Activated naive CD8-positive, alpha-beta T cell treated with anti-CD3 and anti-CD28 coated beads, Interleukin-2, amount 50 U/mL, for 24 hours (primary cell): Measurements from ENCODE around the gene TLR9.

Experiments used
- ATAC-seq: fragments of 150-1000 bp; cut with Tn5 transposase; one replicate; pipeline ENCODE4 v1.10.0; 2021
- DNase-seq: peaks from one replicate; pipeline ENCODE4 v3.0.0; 2021
- H3K27ac Mint-ChIP-seq: one replicate; pipeline ENCODE4 v1.8.0; 2021; ENCODE audit warnings: mild to moderate bottlenecking, mixed read lengths
- H3K27me3 Mint-ChIP-seq: one replicate; pipeline ENCODE4 v1.8.0; 2021; ENCODE audit warnings: mixed read lengths
- H3K36me3 Mint-ChIP-seq: one replicate; pipeline ENCODE4 v1.8.0; 2021; ENCODE audit warnings: low read depth, mixed read lengths
- H3K4me1 Mint-ChIP-seq: one replicate; pipeline ENCODE4 v1.8.0; 2021; ENCODE audit warnings: mixed read lengths
- H3K4me3 Mint-ChIP-seq: one replicate; pipeline ENCODE4 v1.8.0; 2021; ENCODE audit warnings: mild to moderate bottlenecking, moderate library complexity, mixed read lengths
- H3K9me3 Mint-ChIP-seq: one replicate; pipeline ENCODE4 v1.8.0; 2021; ENCODE audit warnings: mixed read lengths

The TLR9 gene

DNA sequence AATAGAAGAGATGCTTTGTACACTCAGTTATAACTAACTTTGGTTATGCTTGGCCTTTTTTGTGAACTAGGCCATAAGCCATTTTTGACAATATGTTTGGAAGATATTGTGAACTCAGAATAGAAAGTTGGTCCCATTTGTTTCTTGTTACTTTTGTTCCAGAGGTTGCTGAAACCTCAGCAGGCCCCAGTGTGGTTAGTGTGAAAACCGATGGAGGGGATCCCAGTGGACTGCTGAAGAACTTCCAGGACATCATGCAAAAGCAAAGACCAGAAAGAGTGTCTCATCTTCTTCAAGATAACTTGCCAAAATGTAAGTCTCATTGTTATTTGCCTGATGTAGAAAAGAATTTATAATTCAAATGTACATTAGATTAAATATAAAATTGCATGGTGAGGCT lies 21.7 kb downstream of the TLR9 start:
- H3K4me3 Mint-ChIP-seq = no peak overlapping the region
- peaks cover 74% of the 10 kb centered on the region for H3K36me3 Mint-ChIP-seq
- peaks cover 51% of the 10 kb centered on the region for H3K4me1 Mint-ChIP-seq
- no peaks in the 10 kb centered on the region for H3K27me3 Mint-ChIP-seq
- no peaks in the 10 kb centered on the region for H3K9me3 Mint-ChIP-seq
- peak overlapping the region; percentile 13 for H3K27ac Mint-ChIP-seq
- ATAC-seq = no peak
- no peak for DNase-seq

DNA sequence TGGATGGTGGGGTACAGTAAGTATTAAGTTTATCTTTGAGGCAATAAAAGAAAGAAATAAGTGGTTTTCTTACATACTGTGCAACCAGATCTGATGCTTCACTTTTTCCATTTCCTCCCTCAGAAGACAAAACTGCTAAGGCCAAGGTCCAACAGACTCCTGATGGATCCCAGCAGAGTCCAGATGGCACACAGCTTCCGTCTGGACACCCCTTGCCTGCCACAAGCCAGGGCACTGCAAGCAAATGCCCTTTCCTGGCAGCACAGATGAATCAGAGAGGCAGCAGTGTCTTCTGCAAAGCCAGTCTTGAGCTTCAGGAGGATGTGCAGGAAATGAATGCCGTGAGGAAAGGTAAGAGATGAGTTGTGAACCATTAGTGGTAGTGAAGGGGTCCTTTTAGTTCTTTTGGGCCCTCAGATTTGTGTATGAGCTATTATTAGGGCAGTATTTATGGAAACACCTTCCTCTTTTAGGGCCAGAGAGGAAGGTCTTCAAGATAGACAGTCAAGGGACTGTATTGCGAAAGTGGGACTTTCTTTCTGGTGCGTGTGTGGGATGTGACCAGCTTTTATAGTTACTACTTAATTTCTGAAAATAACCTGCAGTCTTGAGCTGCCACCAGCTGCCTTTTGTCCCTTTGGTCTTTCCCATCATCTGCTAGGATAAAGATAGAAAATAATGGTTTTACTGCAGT lies 22.9 kb downstream of the TLR9 start:
- H3K27me3 Mint-ChIP-seq = no peaks in the 10 kb centered on the region
- DNase-seq = no peak
- H3K27ac Mint-ChIP-seq = peak overlapping the region; percentile 37
- H3K9me3 Mint-ChIP-seq = no peaks in the 10 kb centered on the region
- ATAC-seq = no peak
- peaks cover 58% of the 10 kb centered on the region for H3K4me1 Mint-ChIP-seq
- no peak overlapping the region for H3K4me3 Mint-ChIP-seq
- peaks cover 64% of the 10 kb centered on the region for H3K36me3 Mint-ChIP-seq

DNA sequence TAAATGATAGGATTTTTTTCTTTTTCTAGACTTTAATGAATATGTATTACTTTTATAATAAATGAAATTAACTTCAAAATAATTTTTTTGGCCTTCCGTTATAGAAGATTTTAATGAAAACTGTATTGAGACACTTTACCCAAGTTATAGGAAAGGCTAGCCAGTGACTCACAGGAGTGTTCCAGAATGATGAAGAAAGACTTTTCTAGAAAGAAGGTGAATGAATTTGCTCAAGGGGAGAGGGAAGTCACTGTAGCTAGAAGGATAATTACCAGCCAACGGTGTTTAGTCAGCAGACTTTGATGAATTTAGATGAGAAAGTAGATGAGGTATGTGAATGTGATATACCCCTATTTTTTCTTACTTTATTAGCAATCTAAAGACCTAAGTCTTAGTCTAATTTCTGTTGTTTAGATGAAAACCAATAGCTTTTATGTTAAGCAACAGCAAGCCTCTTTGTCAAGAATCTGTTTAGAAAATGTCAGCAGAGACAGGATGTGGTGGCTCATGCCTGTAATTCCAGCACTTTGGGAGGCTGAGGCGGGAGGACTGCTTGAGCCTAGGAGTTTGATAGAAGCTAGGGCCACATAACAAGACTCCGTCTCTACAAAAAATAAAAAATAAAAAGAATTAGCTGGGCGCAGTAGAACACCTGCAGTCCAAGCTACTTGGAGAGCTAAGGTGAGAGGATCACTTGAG lies 24.3 kb downstream of the TLR9 start:
- Mint-ChIP-seq H3K36me3 (peaks cover 55% of the 10 kb centered on the region), H3K27ac (peak overlapping the region; percentile 22), H3K4me1 (peaks cover 70% of the 10 kb centered on the region), H3K27me3 (no peaks in the 10 kb centered on the region), H3K9me3 (no peaks in the 10 kb centered on the region), H3K4me3 (no peak overlapping the region)
- no peak for ATAC-seq
- no peak for DNase-seq

DNA sequence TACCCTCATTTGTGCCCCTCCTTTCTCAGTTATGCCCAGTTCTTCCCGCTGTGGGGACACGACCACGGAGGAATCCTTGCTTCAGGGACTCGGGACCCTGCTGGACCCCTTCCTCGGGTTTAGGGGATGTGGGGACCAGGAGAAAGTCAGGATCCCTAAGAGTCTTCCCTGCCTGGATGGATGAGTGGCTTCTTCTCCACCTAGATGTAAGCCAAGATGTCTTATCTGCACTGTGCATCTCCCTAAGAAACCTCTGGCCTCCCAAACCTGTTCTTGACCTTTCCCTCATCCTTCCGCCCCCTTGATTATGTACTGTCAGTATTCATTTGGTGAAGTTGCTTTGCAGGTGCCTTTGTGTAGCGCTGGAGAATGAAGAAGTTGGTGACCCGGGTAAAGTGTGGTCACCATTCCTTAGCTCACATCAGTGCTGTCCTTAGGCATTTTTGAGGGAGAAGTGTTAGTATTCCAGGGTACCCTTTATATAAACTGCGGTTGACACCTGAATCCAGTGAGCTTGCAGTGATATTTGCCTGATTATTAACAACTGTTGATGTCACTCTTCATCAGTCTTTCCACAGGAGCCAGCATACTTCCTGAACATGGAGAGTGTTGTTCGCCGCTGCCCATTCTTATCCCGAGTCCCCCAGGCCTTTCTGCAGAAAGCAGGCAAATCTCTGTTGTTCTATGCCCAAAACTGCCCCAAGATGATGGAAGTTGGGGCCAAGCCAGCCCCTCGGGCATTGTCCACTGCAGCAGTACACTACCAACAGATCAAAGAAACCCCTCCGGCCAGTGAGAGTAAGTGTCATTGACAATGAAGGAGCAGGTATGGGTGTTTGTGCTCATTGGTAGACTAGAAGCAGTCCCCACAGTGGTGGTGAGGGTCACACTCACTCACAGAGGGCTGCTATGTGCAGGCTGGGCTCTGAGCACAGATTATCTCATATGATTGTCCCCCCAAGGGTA lies 26.5 kb downstream of the TLR9 start:
- Mint-ChIP-seq H3K27ac (peak overlapping the region; percentile 89), H3K36me3 (peaks cover 36% of the 10 kb centered on the region), H3K27me3 (no peaks in the 10 kb centered on the region), H3K4me3 (peak overlapping the region; percentile 94), H3K9me3 (no peaks in the 10 kb centered on the region), H3K4me1 (peaks cover 62% of the 10 kb centered on the region)
- no peak for DNase-seq
- ATAC-seq = no peak

DNA sequence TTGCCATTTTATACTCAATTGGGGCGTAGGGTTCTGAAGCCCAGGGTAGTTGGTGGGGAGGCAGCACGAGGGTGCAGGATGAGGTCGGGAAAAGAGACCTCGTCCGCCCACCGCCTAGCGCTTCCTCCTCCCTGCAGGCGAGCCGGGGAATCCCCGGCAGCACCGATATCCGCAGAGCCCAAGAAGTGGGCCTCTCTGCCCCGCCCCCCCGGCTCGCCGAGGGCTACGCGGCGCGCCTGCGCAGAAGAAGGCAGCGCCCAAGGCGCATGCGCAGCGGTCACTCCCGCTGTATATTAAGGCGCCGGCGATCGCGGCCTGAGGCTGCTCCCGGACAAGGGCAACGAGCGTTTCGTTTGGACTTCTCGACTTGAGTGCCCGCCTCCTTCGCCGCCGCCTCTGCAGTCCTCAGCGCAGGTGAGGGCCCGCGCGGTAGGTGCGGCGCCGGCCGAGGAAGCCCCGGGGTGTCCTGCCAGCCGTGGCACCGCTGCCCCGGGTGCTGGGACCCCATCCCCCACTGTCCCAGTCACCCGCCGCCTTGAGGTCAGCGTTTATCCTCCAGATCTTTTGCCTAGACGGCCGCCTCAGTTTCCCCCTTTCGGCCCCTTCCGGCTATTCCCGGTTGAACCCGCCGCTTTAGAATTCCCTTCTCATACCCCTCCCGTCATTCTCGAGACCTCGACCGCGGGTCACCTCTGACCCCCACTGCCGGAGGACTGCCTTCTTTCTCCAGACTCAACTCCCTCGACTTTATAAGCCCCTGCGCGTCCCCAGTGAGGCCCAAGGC lies 27.4 kb downstream of the TLR9 start, which contains the start of gene ALAS1:
ALAS1 (plus strand) TSS at position 319 of the 784 bp plus-strand sequence. CDS start 1,082 bp downstream, outside the sequence.
- Mint-ChIP-seq H3K27me3 (no peaks in the 10 kb centered on the region), H3K27ac (peak within 1 kb of the TSS; percentile 89), H3K4me1 (peaks cover 62% of the 10 kb centered on the region), H3K4me3 (peak within 1 kb of the TSS; percentile 94), H3K36me3 (peaks cover 30% of the 10 kb centered on the region), H3K9me3 (no peaks in the 10 kb centered on the region)
- DNase-seq (peak; percentile 97), ATAC-seq (peak; percentile 95)

DNA sequence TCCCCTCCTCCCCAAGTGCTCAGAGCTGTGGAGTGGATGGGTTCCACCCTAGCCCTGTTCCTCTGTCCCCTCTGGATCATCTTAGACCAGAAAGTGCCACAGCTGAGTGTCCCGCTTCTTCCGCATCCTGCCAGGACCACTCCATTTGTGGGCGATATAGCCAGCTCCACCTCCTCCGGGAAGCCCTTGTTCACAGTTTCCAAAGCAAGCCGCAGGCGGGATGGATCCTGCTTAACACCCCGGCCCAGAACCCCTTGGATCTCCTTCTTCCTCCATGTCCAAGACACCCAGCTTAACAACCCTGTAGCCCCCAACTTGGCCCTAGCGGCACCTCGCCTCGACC lies 28.0 kb downstream of the TLR9 start:
- H3K9me3 Mint-ChIP-seq = no peaks in the 10 kb centered on the region
- H3K27ac Mint-ChIP-seq = peak overlapping the region; percentile 86
- peaks cover 57% of the 10 kb centered on the region for H3K4me1 Mint-ChIP-seq

DNA sequence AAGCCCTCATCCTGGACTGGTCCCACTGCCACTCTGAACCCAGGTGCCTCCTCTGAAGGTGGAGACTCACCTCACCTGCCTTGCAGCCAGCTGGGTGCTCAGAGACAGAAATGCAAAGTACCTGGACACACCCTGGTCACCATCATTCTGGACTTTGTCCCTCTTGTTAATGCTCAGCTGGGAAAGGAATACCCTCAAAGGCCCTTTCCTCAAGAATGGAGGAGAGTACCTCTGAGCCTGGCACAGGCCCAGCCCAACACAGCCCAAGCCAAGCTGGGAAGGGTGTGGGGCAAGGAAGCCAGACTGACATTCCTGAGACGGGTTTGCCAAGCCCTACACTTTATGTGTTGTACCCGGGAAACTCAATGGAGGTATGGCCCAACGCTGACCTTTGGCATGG lies 28.5 kb downstream of the TLR9 start:
- Mint-ChIP-seq H3K9me3 (no peaks in the 10 kb centered on the region), H3K4me3 (no peak overlapping the region), H3K4me1 (peaks cover 52% of the 10 kb centered on the region), H3K27ac (peak overlapping the region; percentile 86), H3K36me3 (peaks cover 20% of the 10 kb centered on the region), H3K27me3 (no peaks in the 10 kb centered on the region)
- DNase-seq (no peak), ATAC-seq (no peak)

More for the DNA sequence above, 28.0 kb downstream of the TLR9 start:
- ATAC-seq (no peak), DNase-seq (no peak)
- Mint-ChIP-seq H3K27me3 (no peaks in the 10 kb centered on the region), H3K36me3 (peaks cover 25% of the 10 kb centered on the region), H3K4me3 (peak overlapping the region; percentile 94)

DNA sequence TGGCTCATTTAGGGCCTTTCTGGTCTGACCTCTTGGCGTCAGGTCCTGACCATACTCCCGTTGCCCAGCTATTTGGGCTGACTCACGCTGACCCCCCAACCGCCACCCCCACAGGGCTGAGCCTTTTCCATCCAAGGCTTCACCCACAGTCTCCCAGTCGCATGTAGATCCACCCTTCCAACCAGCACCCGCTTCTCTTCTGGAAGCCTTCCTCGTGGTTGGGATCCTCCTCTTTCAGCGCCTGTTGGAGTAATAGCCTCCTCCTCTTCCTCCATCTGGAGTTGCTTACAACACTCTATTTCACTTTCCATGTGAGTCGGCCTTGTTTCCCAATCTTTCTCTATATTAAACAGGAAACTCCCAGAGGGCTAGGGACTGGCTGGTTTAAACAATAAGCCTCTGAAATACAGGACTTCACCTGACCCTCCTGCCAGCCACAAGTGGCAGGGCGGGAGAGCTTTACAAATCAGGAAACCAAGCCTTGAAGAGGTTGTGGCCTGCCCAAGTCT lies 29.6 kb downstream of the TLR9 start:
- H3K9me3 Mint-ChIP-seq = no peaks in the 10 kb centered on the region
- peaks cover 10% of the 10 kb centered on the region for H3K36me3 Mint-ChIP-seq
- no peaks in the 10 kb centered on the region for H3K27me3 Mint-ChIP-seq
- H3K4me3 Mint-ChIP-seq = no peak overlapping the region
- no peak for ATAC-seq
- H3K4me1 Mint-ChIP-seq = peaks cover 41% of the 10 kb centered on the region
- no peak overlapping the region for H3K27ac Mint-ChIP-seq
- DNase-seq = no peak

DNA sequence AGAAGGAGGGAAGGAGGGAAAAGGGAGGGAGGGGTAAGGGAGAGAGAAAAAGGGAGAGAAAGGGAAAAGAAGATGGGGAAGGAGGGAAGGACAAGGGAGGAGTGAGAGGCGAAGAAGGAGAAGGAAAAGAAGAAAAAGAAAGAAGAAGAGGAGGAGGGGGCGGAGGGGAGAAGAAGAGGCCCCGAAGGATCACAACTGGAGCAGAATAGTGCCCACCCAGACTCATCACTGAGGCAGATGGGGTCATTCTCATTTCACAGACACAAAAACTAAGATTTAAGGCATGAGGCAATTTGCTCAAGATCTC lies 30.2 kb downstream of the TLR9 start:
- no peak for DNase-seq
- H3K9me3 Mint-ChIP-seq = no peaks in the 10 kb centered on the region
- H3K4me1 Mint-ChIP-seq = peaks cover 37% of the 10 kb centered on the region
- H3K36me3 Mint-ChIP-seq = peaks cover 7% of the 10 kb centered on the region
- H3K27me3 Mint-ChIP-seq = no peaks in the 10 kb centered on the region
- no peak overlapping the region for H3K4me3 Mint-ChIP-seq
- no peak for ATAC-seq
- H3K27ac Mint-ChIP-seq = no peak overlapping the region

DNA sequence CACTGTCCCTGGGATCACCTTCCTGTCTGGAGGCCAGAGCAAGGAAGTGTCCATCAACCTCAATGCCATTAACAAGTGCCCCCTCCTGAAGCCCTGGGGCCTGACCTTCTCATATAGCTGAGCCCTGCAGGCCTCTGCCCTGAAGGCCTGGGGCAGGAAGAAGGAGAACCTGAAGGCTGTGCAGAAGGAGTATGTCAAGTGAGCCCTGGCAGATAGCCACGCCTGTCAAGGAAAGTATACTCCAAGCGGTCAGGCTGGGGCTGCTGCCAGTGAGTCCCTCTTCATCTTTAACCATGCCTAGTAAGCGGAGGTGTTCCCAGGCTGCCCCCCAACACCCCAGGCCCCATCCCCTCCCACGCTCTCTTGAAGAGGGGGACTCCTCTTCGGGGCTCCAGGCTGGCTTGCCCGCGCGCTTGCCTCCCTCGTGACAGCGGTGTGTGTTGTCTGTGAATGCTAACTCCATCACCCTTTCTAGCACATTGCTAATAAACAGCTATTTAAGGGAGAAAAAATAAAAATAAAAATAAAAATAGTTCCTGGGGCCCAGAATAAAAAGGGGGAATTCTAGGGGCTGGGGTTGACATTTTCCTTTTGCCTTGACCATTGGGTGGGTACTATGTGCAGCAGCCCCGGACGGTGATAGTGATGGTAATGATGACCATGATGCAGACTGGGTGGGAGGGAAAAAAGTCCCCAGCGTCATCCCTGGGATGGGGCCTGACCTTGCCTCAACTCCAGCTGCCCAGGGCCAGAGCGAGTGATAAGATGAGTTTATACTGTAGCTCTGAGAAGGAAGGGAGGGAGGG lies 30.8 kb downstream of the TLR9 start:
- H3K27me3 Mint-ChIP-seq = no peaks in the 10 kb centered on the region
- no peak overlapping the region for H3K4me3 Mint-ChIP-seq
- no peak for ATAC-seq
- H3K4me1 Mint-ChIP-seq = peaks cover 33% of the 10 kb centered on the region
- H3K27ac Mint-ChIP-seq = no peak overlapping the region
- H3K9me3 Mint-ChIP-seq = no peaks in the 10 kb centered on the region
- H3K36me3 Mint-ChIP-seq = peaks cover 4% of the 10 kb centered on the region
- DNase-seq = no peak

DNA sequence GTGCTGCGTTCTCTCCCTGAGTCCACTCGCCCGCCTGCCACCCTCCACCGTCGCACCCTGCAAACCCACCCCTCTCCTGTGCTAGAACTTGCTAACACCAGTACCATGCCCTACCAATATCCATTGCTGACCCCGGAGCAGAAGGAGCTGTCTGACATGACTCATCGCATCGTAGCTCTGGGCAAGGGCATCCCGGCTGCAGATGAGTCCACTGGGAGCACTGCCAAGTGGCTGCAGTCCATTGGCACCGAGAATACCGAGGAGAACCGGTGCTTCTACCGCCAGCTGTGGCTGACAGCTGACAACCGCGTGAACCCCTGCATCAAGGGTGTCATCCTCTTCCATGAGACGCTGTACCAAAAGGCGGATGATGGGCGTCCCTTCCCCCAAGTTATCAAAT lies 32.4 kb downstream of the TLR9 start:
- Mint-ChIP-seq H3K4me3 (no peak overlapping the region), H3K27me3 (no peaks in the 10 kb centered on the region), H3K9me3 (no peaks in the 10 kb centered on the region), H3K4me1 (peaks cover 20% of the 10 kb centered on the region), H3K27ac (no peak overlapping the region), H3K36me3 (no peaks in the 10 kb centered on the region)
- ATAC-seq (no peak), DNase-seq (no peak)

DNA sequence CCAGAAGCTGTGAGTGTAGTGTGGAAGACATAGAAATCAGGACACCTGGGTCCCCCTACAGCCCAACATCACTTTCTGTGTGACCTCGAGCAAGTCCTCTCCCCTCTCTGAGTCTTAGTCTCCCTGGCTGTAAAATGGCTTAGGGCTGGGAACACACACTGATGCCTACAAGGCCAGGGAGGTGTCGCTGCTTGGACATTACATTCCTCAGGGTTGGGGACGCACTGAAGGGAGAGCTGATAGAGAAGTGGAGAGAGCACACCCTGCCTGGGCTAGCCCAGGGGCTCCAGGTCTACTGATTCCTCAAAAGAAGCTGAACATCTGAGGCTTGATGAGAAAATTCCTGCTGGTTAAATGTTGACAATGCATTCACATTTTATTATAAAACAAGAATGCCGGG lies 33.8 kb downstream of the TLR9 start:
- H3K4me3 Mint-ChIP-seq = no peak overlapping the region
- peaks cover 9% of the 10 kb centered on the region for H3K4me1 Mint-ChIP-seq
- DNase-seq (no peak), ATAC-seq (no peak)
- H3K9me3 Mint-ChIP-seq = no peaks in the 10 kb centered on the region
- H3K36me3 Mint-ChIP-seq = no peaks in the 10 kb centered on the region
- no peaks in the 10 kb centered on the region for H3K27me3 Mint-ChIP-seq
- no peak overlapping the region for H3K27ac Mint-ChIP-seq

DNA sequence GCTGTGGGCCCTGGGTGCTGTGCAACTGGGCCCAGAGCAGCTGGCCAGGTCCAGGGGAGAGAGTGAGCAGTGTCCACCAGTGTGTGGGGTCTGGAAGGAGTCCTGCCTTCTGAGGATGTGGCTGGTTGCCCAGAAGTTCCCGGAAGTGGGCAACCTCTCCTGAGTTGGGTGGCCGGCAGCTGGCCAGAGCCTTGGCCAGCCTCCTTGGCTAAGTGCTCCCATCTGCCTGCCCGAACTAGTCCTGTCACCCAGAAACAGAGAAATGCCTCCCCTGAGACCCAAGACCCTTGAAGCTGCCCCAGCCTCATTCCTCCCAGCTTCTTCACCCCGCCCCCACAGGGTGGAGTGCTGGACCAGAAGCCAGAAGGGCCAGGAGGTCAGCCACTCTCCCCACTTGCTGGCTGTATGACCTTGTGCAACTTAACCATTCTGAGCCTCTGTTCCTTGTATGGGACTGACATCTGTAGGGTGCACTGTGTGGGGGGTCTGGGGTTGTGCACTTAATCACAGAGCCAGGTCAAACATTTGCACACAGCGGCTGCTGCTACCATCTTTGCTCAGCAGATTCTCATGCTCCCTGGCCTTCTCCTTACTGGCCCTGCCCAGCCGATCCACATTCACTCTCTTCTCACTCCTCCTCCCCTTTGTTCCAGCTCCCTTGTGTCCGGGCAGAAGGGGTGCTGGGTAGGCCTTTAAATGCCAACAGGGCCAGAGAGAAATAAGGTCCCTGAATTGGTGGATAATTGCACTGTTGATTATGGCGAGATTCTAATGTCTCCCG lies 35.0 kb downstream of the TLR9 start:
- Mint-ChIP-seq H3K27ac (no peak overlapping the region), H3K4me3 (no peak overlapping the region)
- DNase-seq = no peak

More for the DNA sequence above, 35.0 kb downstream of the TLR9 start:
- H3K9me3 Mint-ChIP-seq = no peaks in the 10 kb centered on the region
- H3K4me1 Mint-ChIP-seq = no peaks in the 10 kb centered on the region
- no peaks in the 10 kb centered on the region for H3K36me3 Mint-ChIP-seq
- H3K27me3 Mint-ChIP-seq = no peaks in the 10 kb centered on the region
- no peak for ATAC-seq
